ENCODE measurements around the gene IL22RA1. TPM values are rescaled to one million over a fixed set of nuclear protein-coding genes. Genes with fewer than 3 reads are reported as not detected.
A peak's percentile ranks its signal among the peaks of the same experiment; 100 is the strongest.

IL22RA1 gene
- total and polyA plus RNA-seq, 2 experiments from 2014 or later, result not detected

GRCh38 chr1:24117722-24118409 lies 25.1 kb downstream of the IL22RA1 start:
- no peaks in the 10 kb centered on the region for H3K4me1 ChIP-seq (ENCODE audit: low read depth)

GRCh38 chr1:24117132-24117531 lies 25.8 kb downstream of the IL22RA1 start:
- DNase-seq (ENCODE audit: low read depth in 1 of 2, low spot score in 1 of 2), result no peak
- Histone ChIP-seq H3K27ac (no peak overlapping the region), H3K27me3 (no peaks in the 10 kb centered on the region), H3K9me3 (ENCODE audit: low read depth) (no peaks in the 10 kb centered on the region), H3K4me1 (ENCODE audit: low read depth) (peaks cover 3% of the 10 kb centered on the region), H3K4me3 (no peak overlapping the region), H3K36me3 (no peaks in the 10 kb centered on the region)
- no peak for TF ChIP-seq CTCF (IDR thresholded peaks at IDR 0.05; ENCODE audit: low read depth, low read length)

More at GRCh38 chr1:24117722-24118409, 25.1 kb downstream of the IL22RA1 start:
- no peak overlapping the region for H3K4me3 ChIP-seq
- TF ChIP-seq CTCF (IDR thresholded peaks at IDR 0.05; ENCODE audit: low read depth, low read length), result no peak
- no peaks in the 10 kb centered on the region for H3K9me3 ChIP-seq (ENCODE audit: low read depth)
- H3K36me3 ChIP-seq, result no peaks in the 10 kb centered on the region
- H3K27me3 ChIP-seq, result no peaks in the 10 kb centered on the region
- DNase-seq (ENCODE audit: low read depth in 1 of 2, low spot score in 1 of 2), result no peak
- no peak overlapping the region for H3K27ac ChIP-seq

GRCh38 chr1:24114753-24115152 lies 28.2 kb downstream of the IL22RA1 start:
- no peak for DNase-seq (ENCODE audit: low read depth in 1 of 2, low spot score in 1 of 2)
- Histone ChIP-seq H3K4me3 (no peak overlapping the region), H3K27ac (no peak overlapping the region)

GRCh38 chr1:24113641-24114033 lies 29.3 kb downstream of the IL22RA1 start:
- DNase-seq (ENCODE audit: low read depth in 1 of 2, low spot score in 1 of 2), result no peak
- Histone ChIP-seq H3K9me3 (ENCODE audit: low read depth) (no peaks in the 10 kb centered on the region), H3K27ac (no peak overlapping the region), H3K27me3 (no peaks in the 10 kb centered on the region), H3K4me3 (no peak overlapping the region), H3K4me1 (ENCODE audit: low read depth) (peaks cover 8% of the 10 kb centered on the region), H3K36me3 (no peaks in the 10 kb centered on the region)
- no peak for TF ChIP-seq CTCF (IDR thresholded peaks at IDR 0.05; ENCODE audit: low read depth, low read length)

More at GRCh38 chr1:24114753-24115152, 28.2 kb downstream of the IL22RA1 start:
- Histone ChIP-seq H3K27me3 (no peaks in the 10 kb centered on the region), H3K36me3 (no peaks in the 10 kb centered on the region), H3K9me3 (ENCODE audit: low read depth) (no peaks in the 10 kb centered on the region), H3K4me1 (ENCODE audit: low read depth) (peaks cover 8% of the 10 kb centered on the region)
- no peak for TF ChIP-seq CTCF (IDR thresholded peaks at IDR 0.05; ENCODE audit: low read depth, low read length)

- peak; percentile 69 to 72 for DNase-seq (ENCODE audit: low read depth in 1 of 2, low spot score in 1 of 2)
- Histone ChIP-seq H3K4me1 (ENCODE audit: low read depth) (peaks cover 8% of the 10 kb centered on the region), H3K4me3 (no peak within 1 kb of the TSS)
Observed at GRCh38 chr1:24111996-24112779, 30.8 kb downstream of the IL22RA1 start, which contains the start of gene MYOM3. MYOM3 (minus strand) TSS chr1:24112135; CDS start chr1:24108636, 3,499 bp downstream.

More at GRCh38 chr1:24111996-24112779, 30.8 kb downstream of the IL22RA1 start, which contains the start of gene MYOM3:
- Histone ChIP-seq H3K27ac (no peak within 1 kb of the TSS), H3K9me3 (ENCODE audit: low read depth) (no peaks in the 10 kb centered on the region), H3K36me3 (no peaks in the 10 kb centered on the region), H3K27me3 (no peaks in the 10 kb centered on the region)
- peak; percentile 60 for TF ChIP-seq CTCF (IDR thresholded peaks at IDR 0.05; ENCODE audit: low read depth, low read length)
